CD14-positive monocyte (primary cell): ENCODE data around the gene GPR33. TPM values are rescaled to one million over a fixed set of nuclear protein-coding genes. Genes with fewer than 3 reads are reported as not detected.
A peak's percentile ranks its signal among the peaks of the same experiment; 100 is the strongest.

Source experiments
- DNase-seq, 3 donors: peaks; one replicate each; pipeline ENCODE4 v3.0.0-alpha.2; 2011 to 2022
- H2AFZ ChIP-seq: 2 replicates; pipeline ENCODE4 v1.6.0; 2012; ENCODE audit warnings: mild to moderate bottlenecking, low read depth, low read length, inconsistent platforms; ENCODE audit not compliant: insufficient read depth, poor library complexity, severe bottlenecking
- H3K27ac ChIP-seq, 2 donors: 1 replicate in 1 of 2; 2 replicates in 1 of 2; pipeline ENCODE4 v1.5.1; 2012 to 2013; ENCODE audit warnings: low read length in 2 of 2, control low read depth in 1 of 2, inconsistent platforms in 1 of 2, low read depth in 1 of 2, mild to moderate bottlenecking in 1 of 2
- H3K27me3 ChIP-seq, 2 donors: one replicate each; pipeline versions ENCODE4 v1.6.0 to v1.6.1; 2011 to 2013; ENCODE audit warnings: low read length in 2 of 2; ENCODE audit not compliant: control insufficient read depth in 2 of 2, insufficient read depth in 2 of 2
- H3K36me3 ChIP-seq, 2 donors: replicated peaks in 1 of 2; 1 replicate in 1 of 2; 2 replicates in 1 of 2; pipeline versions ENCODE4 v1.5.1 to v1.6.1; 2012 to 2013; ENCODE audit warnings: low read length in 2 of 2, control low read depth in 1 of 2, inconsistent platforms in 1 of 2, mild to moderate bottlenecking in 1 of 2; ENCODE audit not compliant: insufficient read depth in 2 of 2, control insufficient read depth in 1 of 2
- H3K4me1 ChIP-seq, 2 donors: 1 replicate in 1 of 2; 2 replicates in 1 of 2; pipeline versions ENCODE4 v1.5.1 to v1.6.1; 2012 to 2013; ENCODE audit warnings: low read length in 2 of 2, control low read depth in 1 of 2, inconsistent platforms in 1 of 2, mild to moderate bottlenecking in 1 of 2, moderate library complexity in 1 of 2; ENCODE audit not compliant: insufficient read depth in 2 of 2, control insufficient read depth in 1 of 2
- H3K4me2 ChIP-seq: replicated peaks from 2 replicates; pipeline ENCODE3; 2012; ENCODE audit warnings: low read length, moderate library complexity, mild to moderate bottlenecking; ENCODE audit not compliant: poor library complexity, severe bottlenecking; ENCODE audit errors: extremely low read depth
- H3K4me3 ChIP-seq, 3 experiments: fragments of 200-600 bp in 1 of 3; sonication (generic) in 1 of 3; replicated peaks in 1 of 3; 1 replicate in 2 of 3; 2 replicates in 1 of 3; pipeline ENCODE4 v1.5.1; 2011 to 2013; ENCODE audit warnings: low read length in 3 of 3, mild to moderate bottlenecking in 3 of 3, control low read depth in 2 of 3, low read depth in 2 of 3, inconsistent platforms in 1 of 3, moderate library complexity in 1 of 3
- H3K79me2 ChIP-seq: 2 replicates; pipeline ENCODE4 v1.6.0; 2012; ENCODE audit warnings: mild to moderate bottlenecking, control low read depth, inconsistent platforms, low read length, moderate library complexity; ENCODE audit not compliant: insufficient read depth
- H3K9ac ChIP-seq: 2 replicates; pipeline ENCODE4 v1.6.0; 2017; ENCODE audit warnings: low read length, mild to moderate bottlenecking; ENCODE audit not compliant: insufficient read depth, poor library complexity, severe bottlenecking
- H3K9me3 ChIP-seq, 2 donors: replicated peaks in 1 of 2; 1 replicate in 1 of 2; 2 replicates in 1 of 2; pipeline versions ENCODE4 v1.5.1 to v1.6.1; 2012 to 2013; ENCODE audit warnings: low read length in 2 of 2, control low read depth in 1 of 2; ENCODE audit not compliant: control insufficient read depth in 1 of 2, insufficient read depth in 1 of 2
- H4K20me1 ChIP-seq: 2 replicates; pipeline ENCODE4 v1.6.0; 2012; ENCODE audit warnings: mild to moderate bottlenecking, low read length, control low read depth, moderate library complexity; ENCODE audit not compliant: insufficient read depth
- H3K27ac Mint-ChIP-seq, 7 donors: one replicate each; pipeline ENCODE4 v1.8.0; 2020; ENCODE audit warnings: mild to moderate bottlenecking in 7 of 7, mixed read lengths in 7 of 7, moderate library complexity in 6 of 7, inconsistent platforms in 2 of 7
- H3K27me3 Mint-ChIP-seq, 3 donors: one replicate each; pipeline ENCODE4 v1.8.0; 2021 to 2022; ENCODE audit warnings: low read depth in 3 of 3, mild to moderate bottlenecking in 3 of 3, mixed read lengths in 3 of 3, moderate library complexity in 3 of 3, inconsistent platforms in 1 of 3
- H3K36me3 Mint-ChIP-seq, 2 donors: one replicate each; pipeline ENCODE4 v1.8.0; 2020; ENCODE audit warnings: mixed read lengths in 2 of 2, inconsistent platforms in 1 of 2, mild to moderate bottlenecking in 1 of 2
- H3K4me1 Mint-ChIP-seq: one replicate; pipeline ENCODE4 v1.8.0; 2020; ENCODE audit warnings: mild to moderate bottlenecking, mixed read lengths
- H3K4me3 Mint-ChIP-seq, 2 donors: one replicate each; pipeline ENCODE4 v1.8.0; 2020; ENCODE audit warnings: mild to moderate bottlenecking in 2 of 2, mixed read lengths in 2 of 2, moderate library complexity in 1 of 2
- H3K9me3 Mint-ChIP-seq, 7 donors: one replicate each; pipeline ENCODE4 v1.8.0; 2020 to 2022; ENCODE audit warnings: mixed read lengths in 7 of 7, mild to moderate bottlenecking in 6 of 7, moderate library complexity in 6 of 7, inconsistent platforms in 2 of 7
- CTCF ChIP-seq: fragments of 200-600 bp; IDR thresholded peaks from one replicate; pipeline ENCODE4 v1.8.0; 2022; ENCODE audit warnings: antibody characterized with exemption, mild to moderate bottlenecking
- WGBS: methylation state at CpG from one replicate; pipeline ENCODE4 v1.1.5; 2013; ENCODE audit warnings: missing lambda C conversion rate; ENCODE audit not compliant: insufficient coverage; 5-methylcytosine and 5-hydroxymethylcytosine counted together
- intact Hi-C, 2 donors: fragments of 100-400 bp; cut with micrococcal nuclease; formaldehyde crosslinking; loops; one replicate each; pipeline versions ENCODE4 v1.15.0 to v1.15.1; 2023
- polyA plus RNA-seq, 3 donors: library from polyadenylated mRNA; depleted of rRNA in 1 of 3; unstranded in 2 of 3; stranded (reverse) in 1 of 3; fragments of 300-500 nt in 2 of 3; fragments of >200 nt in 1 of 3; fragmentation: Illumina TruSeq in 2 of 3; gene quantifications; 1 replicate in 2 of 3; 2 replicates in 1 of 3; pipeline ENCODE4 v1.2.3, GENCODE V29; 2012 to 2021

The GPR33 gene
- polyA plus RNA-seq, 3 donors: 0.15 to 0.53 (median 0.28) TPM

- no peak overlapping the region for H3K4me3 ChIP-seq
- 100% methylated on average over 3 of the region's 5 CpGs for WGBS
- TF ChIP-seq CTCF: no peak
- no peak overlapping the region for H3K4me2 ChIP-seq
- no peaks in the 10 kb centered on the region for H3K4me1 ChIP-seq
- H3K4me1 Mint-ChIP-seq: no peaks in the 10 kb centered on the region
- intact Hi-C loops: loop anchor here in 1 of 2 donors (10.0 kb wide), 1 partner anchor 747 kb away; no protein-coding TSS in a partner anchor
- no peak overlapping the region for H3K27ac Mint-ChIP-seq
- H3K9me3 ChIP-seq: no peaks in the 10 kb centered on the region
- no peaks in the 10 kb centered on the region for H3K27me3 ChIP-seq
- H4K20me1 ChIP-seq: no peaks in the 10 kb centered on the region
- H3K27ac ChIP-seq: no peak overlapping the region
- H3K4me3 Mint-ChIP-seq: no peak overlapping the region
- no peaks in the 10 kb centered on the region for H3K79me2 ChIP-seq
- H3K9me3 Mint-ChIP-seq: peaks cover 0 to 2% (median 0%) of the 10 kb centered on the region in 7 donors
- DNase-seq: no peak
- H3K9ac ChIP-seq: no peak overlapping the region
- no peaks in the 10 kb centered on the region for H3K36me3 ChIP-seq
- no peaks in the 10 kb centered on the region for H3K36me3 Mint-ChIP-seq
- H2AFZ ChIP-seq: peak overlapping the region; percentile 50
- H3K27me3 Mint-ChIP-seq: peaks cover 3 to 8% (median 7%) of the 10 kb centered on the region in 3 donors
Observed at GRCh38 chr14:31508135-31508534, 20.3 kb upstream of the GPR33 start.

GRCh38 chr14:31505411-31505810 lies 17.6 kb upstream of the GPR33 start:
- no peak for DNase-seq
- Mint-ChIP-seq H3K27ac (no peak overlapping the region), H3K36me3 (no peaks in the 10 kb centered on the region), H3K27me3 (peaks cover 1 to 8% (median 3%) of the 10 kb centered on the region in 3 donors), H3K9me3 (peaks cover 0 to 2% (median 0%) of the 10 kb centered on the region in 7 donors), H3K4me3 (no peak overlapping the region), H3K4me1 (no peaks in the 10 kb centered on the region)
- Histone ChIP-seq H3K9ac (no peak overlapping the region), H3K4me2 (no peak overlapping the region), H2AFZ (no peak overlapping the region), H3K27me3 (no peaks in the 10 kb centered on the region), H3K27ac (no peak overlapping the region), H3K4me1 (no peaks in the 10 kb centered on the region), H3K9me3 (no peaks in the 10 kb centered on the region), H3K4me3 (no peak overlapping the region), H3K79me2 (no peaks in the 10 kb centered on the region), H4K20me1 (no peaks in the 10 kb centered on the region), H3K36me3 (no peaks in the 10 kb centered on the region)
- intact Hi-C loops: loop anchor here in 1 of 2 donors (10.0 kb wide), 1 partner anchor 749 kb away; no protein-coding TSS in a partner anchor
- no CpG with 5 or more reads among the region's 1 CpG for WGBS
- no peak for TF ChIP-seq CTCF
